NCI-H748 treated with DMSO at 0.1 percent for 48 hours (cell line): ENCODE results near the gene SDK1.

Experiments
- DNase-seq: peaks from one replicate; lab custom pipeline; 2025; lab: John Stamatoyannopoulos, UW

Gene SDK1

GRCh38 chr7:4050126-4050660 lies 749.1 kb downstream of the SDK1 start:
- no peak for DNase-seq

GRCh38 chr7:4051696-4052095 lies 750.6 kb downstream of the SDK1 start:
- DNase-seq, result no peak

DNA sequence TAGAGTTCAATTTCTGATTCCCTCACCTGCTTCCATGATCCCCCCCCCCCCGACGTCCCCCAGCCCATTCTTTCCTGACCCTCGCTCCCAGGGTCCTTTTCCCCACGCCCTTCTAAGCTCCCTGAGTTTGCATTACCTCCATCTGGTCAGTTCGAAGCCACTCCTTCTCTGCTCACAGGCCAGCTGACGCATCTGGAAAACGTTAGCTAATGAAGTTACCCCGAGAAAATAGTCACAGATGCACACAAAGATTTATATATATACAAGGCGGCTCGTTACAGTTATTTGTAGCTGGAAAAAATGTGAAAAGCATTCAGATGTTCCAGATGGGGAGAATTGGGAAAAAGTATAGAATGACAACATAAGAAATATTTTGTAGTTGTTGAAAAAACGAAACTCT lies 751.1 kb downstream of the SDK1 start:
- no peak for DNase-seq

DNA sequence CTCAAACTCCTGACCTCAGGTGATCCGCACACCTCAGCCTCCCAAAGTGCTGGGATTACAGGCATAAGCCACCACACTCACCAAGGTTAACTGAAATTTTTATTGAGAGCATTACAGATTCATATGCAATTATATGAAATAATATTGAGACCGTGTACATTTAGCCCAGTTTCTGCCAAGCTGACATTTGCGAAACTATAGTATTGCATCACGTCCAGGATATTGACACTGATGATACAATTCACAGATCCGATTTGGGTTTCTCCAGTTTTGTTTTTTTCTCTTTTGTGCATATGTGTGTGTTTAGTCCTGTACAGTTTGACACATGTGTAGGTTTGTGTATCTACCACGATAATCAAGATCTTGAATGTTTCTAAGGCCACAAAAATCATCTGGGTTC lies 753.1 kb downstream of the SDK1 start:
- DNase-seq, result no peak

- no peak for DNase-seq
These were observed 755.7 kb downstream of the SDK1 start for GRCh38 chr7:4056552-4057288.

- no peak for DNase-seq
These were observed 756.2 kb downstream of the SDK1 start for GRCh38 chr7:4057289-4057616.

DNA sequence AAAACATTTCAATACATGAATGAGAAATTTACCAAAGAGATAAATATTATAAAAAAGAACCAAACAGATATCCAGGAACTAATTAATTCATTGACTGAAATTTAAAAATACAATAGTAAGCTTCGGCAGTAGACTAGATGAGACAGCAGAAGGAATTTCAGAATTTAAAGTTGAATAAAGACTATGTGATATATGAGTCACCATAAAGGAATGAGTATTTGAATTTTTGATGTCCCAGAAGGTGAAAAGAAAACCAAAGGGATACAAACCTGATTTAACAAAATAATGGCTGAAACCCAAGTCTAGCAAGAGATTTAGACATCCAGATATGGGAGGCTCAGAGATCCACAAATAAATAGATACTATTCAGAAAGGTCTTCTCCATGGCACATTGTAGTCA lies 757.1 kb downstream of the SDK1 start:
- DNase-seq, result no peak

DNA sequence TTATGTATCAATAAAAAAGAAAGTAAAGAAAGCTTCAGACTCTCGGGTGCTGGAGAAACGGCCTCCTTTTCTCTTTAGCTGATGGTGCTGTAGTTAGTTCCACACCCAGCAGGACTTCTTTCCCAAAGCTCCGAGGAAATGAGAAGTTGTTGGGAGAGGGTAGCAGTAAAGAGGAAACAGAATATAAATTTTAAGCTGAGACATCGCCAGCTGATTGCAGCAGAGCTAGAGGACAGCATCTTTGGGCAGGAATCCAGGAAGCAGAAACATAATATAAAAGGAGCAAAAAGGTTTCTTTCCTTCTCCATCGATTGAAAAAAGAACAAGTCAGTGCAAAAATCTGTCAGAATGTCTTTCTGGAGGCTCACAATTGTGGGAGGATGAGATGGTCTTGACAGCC lies 764.1 kb downstream of the SDK1 start:
- no peak for DNase-seq

DNA sequence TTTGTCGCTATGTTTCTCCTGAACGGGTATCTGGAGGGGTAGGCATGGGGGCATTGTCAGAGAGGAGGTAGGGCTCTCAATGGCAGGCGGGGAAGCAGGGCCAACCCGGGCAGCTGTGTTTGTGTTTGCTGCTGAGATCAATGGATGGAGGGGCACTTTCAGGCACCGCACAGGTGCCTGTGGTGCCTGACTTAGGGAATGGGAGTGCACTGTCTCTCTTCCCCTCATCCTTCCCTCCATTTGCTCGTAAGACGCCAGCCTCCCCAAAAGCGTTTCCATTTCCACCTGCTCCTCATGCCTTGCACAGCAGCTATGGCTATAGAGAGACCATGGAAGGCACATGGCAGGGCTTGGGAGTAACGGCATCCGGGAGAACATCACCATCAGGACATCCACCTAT lies 765.2 kb downstream of the SDK1 start:
- no peak for DNase-seq

DNA sequence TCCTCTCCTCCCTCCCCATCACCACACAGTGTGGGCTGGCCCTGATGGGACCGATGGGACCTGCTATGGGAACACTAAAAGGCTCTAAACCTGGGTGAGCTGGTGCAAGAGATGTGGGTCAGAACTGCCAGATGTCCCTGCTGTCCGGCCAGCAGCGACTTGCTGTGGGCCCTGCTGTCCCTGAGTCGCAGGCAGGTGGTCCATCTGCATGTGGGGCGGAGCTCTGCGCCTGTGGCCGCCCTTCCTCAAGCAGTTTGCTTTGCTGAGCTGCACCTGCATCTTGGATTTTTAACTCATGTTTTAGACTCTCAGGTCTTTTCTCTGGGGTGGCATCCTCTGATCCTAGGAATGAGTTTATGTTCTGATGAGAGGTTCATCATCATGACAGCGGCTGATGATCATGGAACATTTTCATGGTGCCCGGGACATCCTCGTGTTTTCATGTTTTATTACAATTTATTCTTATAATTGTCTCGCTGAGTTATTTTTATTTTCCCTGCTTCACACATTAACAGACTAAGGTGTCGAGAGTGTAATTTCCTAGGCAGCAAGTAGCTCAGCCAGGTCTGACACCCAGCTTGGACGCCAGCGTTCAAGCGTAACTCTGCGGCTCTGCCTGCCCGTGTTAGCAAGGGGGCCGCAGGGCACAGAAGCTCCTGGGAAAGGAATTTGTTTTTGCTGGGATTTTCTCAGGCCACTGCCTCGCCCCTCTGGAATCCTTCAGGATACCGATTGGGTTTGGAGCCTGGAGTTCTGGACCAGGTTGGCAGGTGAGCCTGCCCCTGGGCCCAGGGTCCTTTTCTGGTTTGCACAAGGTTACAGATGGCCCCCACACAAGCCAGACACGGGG lies 765.8 kb downstream of the SDK1 start:
- DNase-seq, result no peak

- DNase-seq, result no peak
These were observed 766.4 kb downstream of the SDK1 start for GRCh38 chr7:4067476-4067760.

DNA sequence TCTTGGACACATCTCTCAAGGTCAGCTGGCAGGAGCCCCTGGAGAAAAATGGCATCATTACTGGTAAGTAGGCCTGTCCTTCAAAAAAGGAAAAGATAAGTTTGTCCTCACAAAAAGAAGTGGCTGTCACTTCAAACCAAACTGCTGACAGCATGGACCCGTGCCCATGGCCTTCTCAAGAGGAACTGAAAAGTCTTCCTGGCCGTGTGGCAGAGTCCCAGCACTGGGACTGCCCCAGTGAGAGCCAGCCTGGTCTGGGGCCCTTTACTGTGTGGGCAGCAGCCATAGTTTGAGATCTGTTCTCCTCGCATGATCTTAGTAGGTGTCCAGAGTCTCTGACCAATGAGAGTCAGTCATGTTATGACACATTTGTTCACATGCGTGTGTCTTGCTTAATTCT lies 766.8 kb downstream of the SDK1 start:
- no peak for DNase-seq

DNA sequence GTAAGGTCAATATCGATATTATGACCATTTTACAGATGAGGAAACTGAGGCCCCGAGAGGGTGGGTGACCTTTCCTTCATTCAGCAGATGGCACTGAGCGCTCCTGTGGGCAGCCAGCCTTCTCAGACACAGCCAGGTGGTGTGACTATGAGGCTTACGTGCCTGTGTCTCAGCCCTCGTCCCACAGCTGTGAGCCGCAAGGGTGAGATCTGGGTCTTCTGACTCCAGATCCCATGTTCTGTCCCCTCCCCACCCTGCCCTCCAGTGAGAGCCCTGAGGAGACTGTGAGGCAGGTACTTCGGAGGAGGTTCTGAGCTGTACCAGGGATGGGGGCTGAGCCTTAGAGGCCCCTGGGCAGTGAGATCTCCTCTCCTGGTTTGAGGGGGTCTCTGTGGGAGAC lies 767.2 kb downstream of the SDK1 start:
- no peak for DNase-seq

DNA sequence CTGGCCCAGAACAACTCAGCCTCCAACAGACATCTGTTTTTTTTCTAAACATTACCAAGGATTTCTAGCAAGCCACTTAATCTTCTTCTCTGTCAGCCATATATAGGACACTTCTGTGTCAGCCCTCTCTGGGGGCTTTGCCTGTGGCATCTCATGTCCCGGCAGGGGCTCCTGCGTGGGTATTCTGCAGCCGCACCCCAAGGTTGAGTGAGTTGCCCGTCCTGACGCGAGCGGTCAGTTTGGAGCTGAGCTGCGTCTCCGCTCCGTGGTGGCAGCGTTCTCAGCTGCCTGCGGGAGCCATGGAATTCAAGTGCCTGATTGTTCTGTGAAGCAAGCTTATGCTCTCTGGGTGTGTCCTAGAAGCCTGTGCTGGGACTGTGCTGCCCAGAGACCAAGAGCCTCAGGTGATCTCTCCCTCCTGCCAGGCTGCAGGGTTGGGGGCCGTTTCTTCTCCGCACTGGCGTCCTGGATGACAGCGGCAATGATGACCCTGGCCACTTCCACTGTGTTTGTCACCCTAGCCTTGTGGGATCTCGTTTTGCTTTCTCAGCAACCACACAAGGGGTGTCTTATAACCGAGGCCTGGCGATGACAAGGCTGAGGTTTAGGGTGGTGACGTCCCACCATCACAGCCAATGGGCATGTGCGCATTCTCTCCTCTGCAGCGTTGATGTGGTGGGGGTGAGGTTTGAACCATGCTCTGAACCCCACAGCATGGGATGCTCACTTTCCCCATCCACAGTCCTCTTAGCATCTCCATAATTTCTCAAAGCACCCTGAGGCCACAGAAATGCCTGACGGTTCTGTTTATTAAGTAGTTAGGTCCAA lies 768.4 kb downstream of the SDK1 start:
- DNase-seq, result no peak

- DNase-seq, result no peak
These were observed 769.2 kb downstream of the SDK1 start for GRCh38 chr7:4070214-4070613.

GRCh38 chr7:4071370-4072058 lies 770.5 kb downstream of the SDK1 start:
- no peak for DNase-seq

DNA sequence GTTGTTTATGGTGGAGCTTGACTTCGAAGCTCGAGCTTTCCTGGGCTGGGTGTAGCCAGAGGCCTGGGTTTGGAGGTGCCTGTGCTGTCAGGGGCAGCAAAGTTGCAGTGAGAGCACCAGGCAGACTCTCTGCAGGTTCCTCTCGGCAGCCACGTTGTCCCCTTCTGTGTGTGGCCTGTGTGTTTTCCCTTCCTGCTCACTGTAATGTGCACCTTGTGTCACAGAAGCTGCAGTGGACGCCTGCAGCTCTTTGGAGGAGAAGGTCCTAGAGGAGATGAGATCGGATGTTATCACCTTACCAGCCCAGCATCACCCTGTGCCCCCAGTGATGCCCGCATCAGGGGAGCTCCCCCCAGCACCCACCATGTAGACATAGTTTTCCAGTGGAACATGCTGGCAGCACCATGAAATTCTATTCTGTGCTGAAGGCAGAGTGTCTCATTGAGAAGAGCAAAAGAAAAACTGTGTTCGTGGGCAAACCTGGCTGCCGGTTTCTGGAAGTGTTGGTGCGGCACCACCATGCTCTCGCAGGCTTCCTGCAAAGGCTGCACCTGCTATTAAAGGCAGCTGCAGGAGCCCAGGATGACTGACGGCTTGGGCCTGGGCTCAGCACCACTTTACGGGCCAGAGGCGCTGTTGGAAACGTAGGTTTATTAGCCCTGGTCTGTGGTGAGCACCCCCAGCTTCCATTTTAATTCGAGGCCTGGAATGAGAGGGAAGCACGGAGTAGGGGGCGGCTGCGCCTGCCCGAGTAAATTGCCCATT lies 771.3 kb downstream of the SDK1 start:
- no peak for DNase-seq

- DNase-seq, result no peak
These were observed 772.0 kb downstream of the SDK1 start for GRCh38 chr7:4073052-4073451.

DNA sequence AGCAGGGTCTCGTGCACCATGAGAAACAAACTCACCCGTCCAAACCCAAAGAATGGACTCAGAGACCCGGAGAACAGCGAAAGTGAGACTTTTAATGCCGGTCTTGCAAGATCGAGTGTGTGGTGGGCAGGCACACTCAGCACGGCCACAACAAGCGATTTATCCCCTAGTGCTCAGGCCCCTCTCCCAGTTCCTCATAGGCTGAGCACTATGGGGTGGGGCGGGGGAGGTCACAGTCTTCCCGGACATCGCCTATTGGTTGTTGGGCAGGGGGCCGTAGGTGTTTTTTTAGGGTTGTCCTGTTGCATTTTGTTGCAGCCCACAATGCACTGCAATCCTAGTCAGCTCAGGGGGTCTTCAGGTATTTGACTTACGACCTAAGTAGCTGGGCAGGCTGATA lies 772.7 kb downstream of the SDK1 start:
- no peak for DNase-seq

- no peak for DNase-seq
These were observed 773.4 kb downstream of the SDK1 start for GRCh38 chr7:4074407-4074806.

DNA sequence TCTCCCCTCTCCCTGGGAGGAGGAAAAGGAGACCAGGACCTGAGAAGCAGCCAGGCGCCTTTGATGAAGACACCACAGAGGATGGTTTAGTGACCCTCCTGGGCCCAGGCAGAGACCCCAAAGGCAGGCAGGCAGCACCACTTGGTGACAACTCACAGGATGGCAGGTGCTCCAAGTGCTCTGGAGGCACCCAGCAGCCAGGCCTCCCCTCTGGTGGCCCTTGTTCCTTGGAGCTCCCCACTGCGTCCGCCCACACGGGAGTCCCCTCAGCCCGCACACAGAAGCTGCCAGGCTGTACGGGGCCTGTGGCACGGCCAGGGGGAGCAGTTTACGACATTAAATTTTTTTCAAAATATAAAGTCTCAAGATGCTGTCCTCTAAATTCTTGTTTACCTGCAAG lies 773.9 kb downstream of the SDK1 start:
- no peak for DNase-seq
